Measurements from ENCODE around the gene MEPE. TPM values are rescaled to one million over a fixed set of nuclear protein-coding genes. Genes with fewer than 3 reads are reported as not detected.

MEPE gene
- total RNA-seq, 1 donor from 2014 or later: not detected

DNA sequence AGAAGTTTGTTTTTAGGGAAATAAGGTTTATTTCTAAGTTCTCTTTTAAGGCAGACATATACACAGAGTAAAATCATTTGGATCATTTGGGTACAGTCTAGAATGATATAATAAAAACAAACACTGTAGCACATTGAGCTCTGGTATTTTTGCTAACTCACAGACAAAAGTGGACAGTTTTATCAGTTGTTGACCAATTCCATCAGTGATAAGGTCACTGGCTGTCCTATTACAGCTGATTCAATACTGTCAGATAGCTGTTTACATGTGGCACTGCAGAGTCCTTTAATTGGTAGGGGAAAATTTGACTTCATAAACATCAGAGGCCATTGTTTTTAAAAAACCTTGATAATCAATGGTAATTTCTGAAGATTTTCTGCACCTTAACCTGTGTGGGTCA lies 29.9 kb upstream of the MEPE start:
- peaks cover 5% of the 10 kb centered on the region for H3K4me1 Mint-ChIP-seq (ENCODE audit: low read depth)
- H3K9me3 Mint-ChIP-seq (ENCODE audit: low read depth): no peaks in the 10 kb centered on the region
- no peak for TF ChIP-seq CTCF (IDR thresholded peaks at IDR 0.05; ENCODE audit: unreplicated experiment)
- H3K27ac Mint-ChIP-seq: no peak overlapping the region
- no peaks in the 10 kb centered on the region for H3K36me3 Mint-ChIP-seq (ENCODE audit: insufficient read depth)
- H3K27me3 Mint-ChIP-seq: no peaks in the 10 kb centered on the region
- DNase-seq (ENCODE audit: low spot score, unreplicated experiment): no peak
- no peak overlapping the region for H3K4me3 Mint-ChIP-seq (ENCODE audit: low read depth)

DNA sequence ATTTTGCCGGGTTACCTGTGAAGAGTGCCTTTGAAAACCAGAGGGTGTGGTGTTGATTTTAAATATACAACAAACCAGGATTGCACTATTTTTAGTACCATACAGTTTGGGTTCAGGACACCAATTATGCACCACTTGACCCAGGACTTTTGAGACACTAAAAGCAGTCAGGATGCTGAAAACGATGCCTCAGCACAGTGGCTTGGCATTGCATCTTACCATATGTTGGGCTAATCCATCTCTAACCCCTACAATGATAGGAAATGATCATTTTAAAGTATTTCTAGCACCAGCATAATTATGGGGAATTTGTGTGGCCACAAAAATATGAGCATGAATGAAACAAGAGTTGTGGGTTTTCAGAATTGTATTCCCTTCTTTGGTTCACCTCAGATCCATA lies 29.3 kb upstream of the MEPE start:
- no peak for DNase-seq (ENCODE audit: low spot score, unreplicated experiment)
- H3K27me3 Mint-ChIP-seq: no peaks in the 10 kb centered on the region
- H3K9me3 Mint-ChIP-seq (ENCODE audit: low read depth): no peaks in the 10 kb centered on the region
- no peak overlapping the region for H3K27ac Mint-ChIP-seq
- no peaks in the 10 kb centered on the region for H3K36me3 Mint-ChIP-seq (ENCODE audit: insufficient read depth)
- no peak overlapping the region for H3K4me3 Mint-ChIP-seq (ENCODE audit: low read depth)
- H3K4me1 Mint-ChIP-seq (ENCODE audit: low read depth): peaks cover 5% of the 10 kb centered on the region
- TF ChIP-seq CTCF (IDR thresholded peaks at IDR 0.05; ENCODE audit: unreplicated experiment): no peak

- Mint-ChIP-seq H3K9me3 (ENCODE audit: low read depth) (no peaks in the 10 kb centered on the region), H3K36me3 (ENCODE audit: insufficient read depth) (no peaks in the 10 kb centered on the region), H3K27ac (no peak overlapping the region)
These were observed 27.9 kb upstream of the MEPE start for GRCh38 chr4:87804871-87805270.

DNA sequence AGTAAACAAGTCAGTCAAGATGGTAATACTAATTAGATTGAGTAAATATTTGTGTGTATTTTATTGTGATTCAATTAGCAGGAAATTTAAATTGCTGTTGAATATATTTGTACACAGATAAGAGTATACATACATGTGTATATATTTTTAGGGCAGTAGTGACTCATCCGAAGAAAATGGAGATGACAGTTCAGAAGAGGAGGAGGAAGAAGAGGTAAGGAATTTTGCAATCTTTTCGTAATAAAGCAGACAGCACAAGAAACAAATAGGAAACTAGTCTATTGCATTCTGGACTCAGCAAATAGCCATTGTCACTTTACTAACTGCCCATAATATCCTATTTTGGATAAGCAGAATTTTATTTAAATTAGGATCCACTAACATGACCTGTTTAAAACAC lies 26.8 kb upstream of the MEPE start:
- no peak for TF ChIP-seq CTCF (IDR thresholded peaks at IDR 0.05; ENCODE audit: unreplicated experiment)
- no peaks in the 10 kb centered on the region for H3K9me3 Mint-ChIP-seq (ENCODE audit: low read depth)
- H3K4me1 Mint-ChIP-seq (ENCODE audit: low read depth): peaks cover 5% of the 10 kb centered on the region
- no peaks in the 10 kb centered on the region for H3K27me3 Mint-ChIP-seq
- no peak overlapping the region for H3K27ac Mint-ChIP-seq
- no peaks in the 10 kb centered on the region for H3K36me3 Mint-ChIP-seq (ENCODE audit: insufficient read depth)
- no peak for DNase-seq (ENCODE audit: low spot score, unreplicated experiment)
- H3K4me3 Mint-ChIP-seq (ENCODE audit: low read depth): no peak overlapping the region

More at GRCh38 chr4:87804871-87805270, 27.9 kb upstream of the MEPE start:
- Mint-ChIP-seq H3K4me1 (ENCODE audit: low read depth) (peaks cover 5% of the 10 kb centered on the region), H3K4me3 (ENCODE audit: low read depth) (no peak overlapping the region), H3K27me3 (no peaks in the 10 kb centered on the region)
- no peak for DNase-seq (ENCODE audit: low spot score, unreplicated experiment)
- TF ChIP-seq CTCF (IDR thresholded peaks at IDR 0.05; ENCODE audit: unreplicated experiment): no peak

DNA sequence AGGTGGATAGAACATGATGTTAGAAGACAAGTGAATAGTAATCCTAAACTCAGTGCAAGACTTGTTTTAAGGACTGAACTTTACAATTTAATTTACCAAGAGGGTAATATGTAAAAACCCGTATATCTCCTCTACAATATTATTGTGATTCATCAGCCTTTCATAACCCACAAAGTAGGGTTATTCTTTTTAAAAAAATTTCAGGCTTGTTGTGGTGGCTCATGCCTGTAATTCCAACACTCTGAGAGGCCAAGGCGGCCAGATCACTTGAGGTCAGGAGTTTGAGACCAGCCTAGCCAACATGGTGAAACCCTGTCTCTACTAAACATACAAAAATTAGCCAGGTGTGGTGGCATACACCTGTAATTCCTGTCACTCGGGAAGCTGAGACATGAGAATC lies 26.2 kb upstream of the MEPE start:
- Mint-ChIP-seq H3K27me3 (no peaks in the 10 kb centered on the region), H3K4me3 (ENCODE audit: low read depth) (no peak overlapping the region), H3K4me1 (ENCODE audit: low read depth) (peaks cover 5% of the 10 kb centered on the region), H3K9me3 (ENCODE audit: low read depth) (peaks cover 5% of the 10 kb centered on the region), H3K27ac (no peak overlapping the region), H3K36me3 (ENCODE audit: insufficient read depth) (no peaks in the 10 kb centered on the region)
- no peak for DNase-seq (ENCODE audit: low spot score, unreplicated experiment)
- no peak for TF ChIP-seq CTCF (IDR thresholded peaks at IDR 0.05; ENCODE audit: unreplicated experiment)

Measured in progenitor cell of endocrine pancreas (in vitro differentiated cells).